Esophagus mucosa (tissue), 1 donor: ENCODE measurements around the gene PRKD1. TPM values are rescaled to one million over a fixed set of nuclear protein-coding genes. Genes with fewer than 3 reads are reported as not detected.

Experiments used
- ATAC-seq: fragments of 200-7000 bp; cut with Tn5 transposase; one replicate; pipeline ENCODE4 v1.9.1; 2020
- total RNA-seq: library from RNA; stranded (reverse); gene quantifications from one replicate; pipeline ENCODE4 v1.2.4, GENCODE V29; 2023
- donor health status: DM: yes; HTN: yes; CAD: no.

Gene PRKD1
- total RNA-seq, 1 donor from 2014 or later, result 0.56 TPM

- ATAC-seq, result no peak
Observed at GRCh38 chr14:29580763-29581162, 346.9 kb downstream of the PRKD1 start.

GRCh38 chr14:29579838-29580237, 347.8 kb downstream of the PRKD1 start:
- ATAC-seq, result no peak

GRCh38 chr14:29576927-29577326, 350.7 kb downstream of the PRKD1 start:
- ATAC-seq, result no peak

- no peak for ATAC-seq
Observed at GRCh38 chr14:29569194-29569593, 358.5 kb downstream of the PRKD1 start.

GRCh38 chr14:29566194-29566593, 361.5 kb downstream of the PRKD1 start:
- ATAC-seq, result no peak

GRCh38 chr14:29558516-29558915, 369.1 kb downstream of the PRKD1 start:
- no peak for ATAC-seq

- ATAC-seq, result no peak
Observed at GRCh38 chr14:29554335-29554734, 373.3 kb downstream of the PRKD1 start.

- ATAC-seq, result no peak
Observed at GRCh38 chr14:29553427-29553826, 374.2 kb downstream of the PRKD1 start.

- ATAC-seq, result peak; percentile 42
Observed at GRCh38 chr14:29548948-29549370, 378.7 kb downstream of the PRKD1 start.

GRCh38 chr14:29545714-29546113, 381.9 kb downstream of the PRKD1 start:
- no peak for ATAC-seq

- no peak for ATAC-seq
Observed at GRCh38 chr14:29536886-29537511, 390.6 kb downstream of the PRKD1 start.

GRCh38 chr14:29529418-29529817, 398.2 kb downstream of the PRKD1 start:
- no peak for ATAC-seq

GRCh38 chr14:29528889-29529288, 398.8 kb downstream of the PRKD1 start:
- ATAC-seq, result no peak

GRCh38 chr14:29527286-29527685, 400.4 kb downstream of the PRKD1 start:
- ATAC-seq, result no peak
